Endothelial cell of umbilical vein (primary cell): ENCODE results near the gene TNFRSF4. TPM values are rescaled to one million over a fixed set of nuclear protein-coding genes. Genes with fewer than 3 reads are reported as not detected.

Experiments used
- BruUV-seq: library from RNA; stranded (reverse); fragments of 400-500 nt; replicated peaks from 2 replicates; lab custom pipeline; 2021; lab: Mats Ljungman, UMichigan
- CTCF ChIA-PET: fragments of 300-600, 350-600 bp; sonication (Branson Sonifier 250); formaldehyde crosslinking; loops from one replicate; lab custom pipeline; 2021; ENCODE audit warnings: antibody characterized with exemption, inconsistent platforms; lab: Charles Lee
- POLR2A ChIA-PET: fragments of 300-600, 350-600 bp; sonication (Branson Sonifier 250); formaldehyde crosslinking; loops from one replicate; lab custom pipeline; 2021; ENCODE audit warnings: antibody characterized with exemption, inconsistent platforms; lab: Charles Lee
- DNase-seq: peaks from one replicate; pipeline ENCODE4 v3.0.0-alpha.2; 2011; ENCODE audit warnings: low read depth, low spot score
- FAIRE-seq: peaks from 2 replicates; lab custom pipeline; 2011; peaks lifted over from hg19 to GRCh38; lab: Jason Lieb, UNC
- H2AFZ ChIP-seq: 2 replicates; pipeline ENCODE4 v1.6.0; 2012; ENCODE audit warnings: low read depth, low read length, control low read depth, inconsistent platforms
- H3K27ac ChIP-seq: 2 replicates; pipeline ENCODE4 v1.5.1; 2011; ENCODE audit warnings: low read depth, mild to moderate bottlenecking, control low read depth, low read length, moderate library complexity; ENCODE audit not compliant: insufficient read depth
- H3K27me3 ChIP-seq, 2 experiments: 2 replicates each; pipeline versions ENCODE4 v1.6.0 to v1.6.1; 2011; ENCODE audit warnings: low read length in 2 of 2, mixed read lengths in 1 of 2; ENCODE audit not compliant: control insufficient read depth in 2 of 2, insufficient read depth in 2 of 2
- H3K36me3 ChIP-seq, 2 experiments: 2 replicates in 1 of 2; 3 replicates in 1 of 2; pipeline ENCODE4 v1.5.1; 2011; ENCODE audit warnings: low read length in 2 of 2, mild to moderate bottlenecking in 1 of 2, moderate library complexity in 1 of 2; ENCODE audit not compliant: control insufficient read depth in 2 of 2, insufficient read depth in 2 of 2; ENCODE audit errors: extremely low read depth in 1 of 2
- H3K4me1 ChIP-seq: 3 replicates; pipeline ENCODE4 v1.5.1; 2011; ENCODE audit warnings: mild to moderate bottlenecking, low read length; ENCODE audit not compliant: control insufficient read depth, insufficient read depth; ENCODE audit errors: extremely low read depth
- H3K4me2 ChIP-seq: 2 replicates; pipeline ENCODE4 v1.6.1; 2011; ENCODE audit warnings: low read length, control low read depth, mixed read lengths; ENCODE audit not compliant: insufficient read depth
- H3K4me3 ChIP-seq, 3 experiments: fragments of 200-600 bp in 1 of 3; sonication (generic), shearing (Covaris generic) in 1 of 3; replicated peaks in 1 of 3; 2 replicates each; pipeline ENCODE4 v1.5.1; 2011 to 2016; ENCODE audit warnings: control low read depth in 3 of 3, low read length in 3 of 3, mild to moderate bottlenecking in 2 of 3, inconsistent platforms in 1 of 3, low read depth in 1 of 3, moderate library complexity in 1 of 3; ENCODE audit not compliant: insufficient read depth in 1 of 3
- H3K79me2 ChIP-seq: 2 replicates; pipeline ENCODE4 v1.6.0; 2012; ENCODE audit warnings: low read length, inconsistent platforms; ENCODE audit not compliant: control insufficient read depth, insufficient read depth
- H3K9ac ChIP-seq: replicated peaks from 2 replicates; pipeline ENCODE3; 2011; ENCODE audit warnings: low read length, control low read depth; ENCODE audit not compliant: insufficient read depth; ENCODE audit errors: extremely low read depth
- H3K9me1 ChIP-seq: replicated peaks from 3 replicates; pipeline ENCODE4 v1.6.0; 2011; ENCODE audit warnings: mild to moderate bottlenecking, low read length; ENCODE audit not compliant: control insufficient read depth, insufficient read depth; ENCODE audit errors: extremely low read depth
- H3K9me3 ChIP-seq: replicated peaks from 2 replicates; pipeline ENCODE4 v1.5.1; 2012; ENCODE audit warnings: low read length, inconsistent platforms; ENCODE audit not compliant: control insufficient read depth, insufficient read depth
- H4K20me1 ChIP-seq: replicated peaks from 2 replicates; pipeline ENCODE3; 2011; ENCODE audit warnings: mild to moderate bottlenecking, low read length; ENCODE audit not compliant: control insufficient read depth, insufficient read depth; ENCODE audit errors: extremely low read depth
- CTCF ChIP-seq, 2 donors: IDR thresholded peaks; 1 replicate in 1 of 2; 2 replicates in 1 of 2; pipeline ENCODE4 v1.5.1; 2011; ENCODE audit warnings: low read length in 2 of 2, mild to moderate bottlenecking in 2 of 2, moderate library complexity in 2 of 2, control low read depth in 1 of 2, inconsistent platforms in 1 of 2, low read depth in 1 of 2; ENCODE audit not compliant: insufficient read depth in 1 of 2; ENCODE audit errors: extremely low read depth in 1 of 2
- EZH2 ChIP-seq: IDR thresholded peaks from 2 replicates; pipeline ENCODE4 v1.6.1; 2012; ENCODE audit warnings: borderline replicate concordance, low read depth, mild to moderate bottlenecking, moderate library complexity, low read length, inconsistent platforms; ENCODE audit not compliant: severe bottlenecking
- FOS ChIP-seq: IDR thresholded peaks from 2 replicates; pipeline ENCODE4 v1.6.1; 2011; ENCODE audit warnings: mild to moderate bottlenecking, low read length, moderate library complexity, borderline replicate concordance; ENCODE audit not compliant: insufficient read depth
- GATA2 ChIP-seq: IDR thresholded peaks from 2 replicates; pipeline ENCODE4 v1.7.0; 2011; ENCODE audit warnings: low read depth, mild to moderate bottlenecking, moderate library complexity, mixed read lengths, low read length; ENCODE audit not compliant: insufficient read length, insufficient read depth
- JUN ChIP-seq: IDR thresholded peaks from 2 replicates; pipeline ENCODE4 v1.6.1; 2011; ENCODE audit warnings: borderline replicate concordance, low read depth; ENCODE audit not compliant: insufficient read length, insufficient read depth
- MAX ChIP-seq: IDR thresholded peaks from 2 replicates; pipeline ENCODE4 v1.6.1; 2011; ENCODE audit not compliant: insufficient read depth, insufficient read length
- MYC ChIP-seq: IDR thresholded peaks from one replicate; pipeline ENCODE4 v1.6.1; 2011; ENCODE audit warnings: mild to moderate bottlenecking, low read depth, low read length
- POLR2A ChIP-seq: IDR thresholded peaks from 2 replicates; pipeline ENCODE4 v1.6.1; 2012; ENCODE audit warnings: low read depth, mild to moderate bottlenecking, control low read depth, low read length
- POLR2AphosphoS5 ChIP-seq: IDR thresholded peaks from 2 replicates; pipeline ENCODE4 v1.6.1; 2012; ENCODE audit warnings: low read depth, mild to moderate bottlenecking, control low read depth, low read length, moderate library complexity; ENCODE audit not compliant: insufficient read depth
- dilution Hi-C: fragments of 300-500 bp; cut with MboI; formaldehyde crosslinking; loops from one replicate; pipeline ENCODE4 v1.15.0; 2019; ENCODE audit warnings: low sequenced_read_pairs; ENCODE audit not compliant: extremely low pct_ligation_motif_present
- intact Hi-C: fragments of 100-400 bp; cut with micrococcal nuclease; formaldehyde crosslinking; loops from one replicate; pipeline ENCODE4 v1.10.0; 2022
- polyA plus RNA-seq, 4 experiments: library from polyadenylated mRNA; depleted of rRNA in 3 of 4; stranded (reverse) in 3 of 4; unstranded in 1 of 4; fragments of >200 nt; gene quantifications; 2 replicates each; pipeline versions ENCODE4 v1.2.1 to v1.2.3, GENCODE V29; 2011 to 2012; ENCODE audit warnings: missing spikeins in 1 of 4
- total RNA-seq: library from RNA; stranded (reverse); gene quantifications from 2 replicates; pipeline ENCODE4 v1.2.3, GENCODE V29; 2021

Gene TNFRSF4
- total and polyA plus RNA-seq, 2 donors (not counting 3 experiments of a cell fraction or from before 2014, with no cell fraction given), result 0.55 to 1.5 TPM

GRCh38 chr1:1253972-1254666 is 40.2 kb upstream of the TNFRSF4 start:
- DNase-seq (no peak), FAIRE-seq (no peak)
- ChIA-PET CTCF (no interaction called here), POLR2A (no interaction called here)
- Histone ChIP-seq H3K4me3 (no peak overlapping the region), H2AFZ (no peak overlapping the region), H3K4me1 (no peaks in the 10 kb centered on the region), H3K79me2 (no peaks in the 10 kb centered on the region), H3K27ac (no peak overlapping the region), H3K9ac (no peak overlapping the region), H3K9me1 (no peaks in the 10 kb centered on the region), H3K9me3 (no peaks in the 10 kb centered on the region), H3K36me3 (peaks cover 0 to 21% of the 10 kb centered on the region in 2 experiments), H4K20me1 (no peaks in the 10 kb centered on the region), H3K4me2 (no peak overlapping the region), H3K27me3 (no peaks in the 10 kb centered on the region)
- dilution Hi-C loops (no loop called here), intact Hi-C loops (no loop called here)
- no peak for TF ChIP-seq MAX
- BruUV-seq, result no TSS peak

GRCh38 chr1:1253314-1253713 is 39.4 kb upstream of the TNFRSF4 start:
- POLR2A ChIA-PET, result no interaction called here
- CTCF ChIA-PET, result interaction anchor here (4.6 kb wide), 1 partner anchor 131 kb away, joined by 38 read pairs; no protein-coding TSS in a partner anchor

More at GRCh38 chr1:1253314-1253713, 39.4 kb upstream of the TNFRSF4 start:
- Histone ChIP-seq H4K20me1 (no peaks in the 10 kb centered on the region), H3K9me3 (no peaks in the 10 kb centered on the region), H3K36me3 (peaks cover 0 to 17% of the 10 kb centered on the region in 2 experiments), H3K4me2 (no peak overlapping the region), H3K9me1 (no peaks in the 10 kb centered on the region), H3K27ac (no peak overlapping the region), H2AFZ (no peak overlapping the region), H3K4me3 (no peak overlapping the region), H3K9ac (no peak overlapping the region), H3K4me1 (no peaks in the 10 kb centered on the region), H3K27me3 (no peaks in the 10 kb centered on the region), H3K79me2 (no peaks in the 10 kb centered on the region)
- intact Hi-C loops, result no loop called here
- FAIRE-seq (no peak), DNase-seq (no peak)
- TF ChIP-seq POLR2AphosphoS5, result no peak
- TF ChIP-seq POLR2A, result no peak
- TF ChIP-seq FOS, result no peak
- TF ChIP-seq CTCF (IDR thresholded peaks at IDR 0.05; ENCODE audit: extremely low read depth in 1 of 2, insufficient read depth in 1 of 2, low read depth in 1 of 2, low read length in 2 of 2), result no peak
- TF ChIP-seq MAX, result no peak
- TF ChIP-seq MYC, result no peak
- TF ChIP-seq GATA2, result no peak
- TF ChIP-seq JUN, result no peak
- no peak for TF ChIP-seq EZH2
- dilution Hi-C loops, result no loop called here
- no TSS peak for BruUV-seq
